ENCODE measurements around the gene NKAPD1.

- no peak for TF ChIP-seq POLR2AphosphoS5 (IDR thresholded peaks at IDR 0.05; ENCODE audit: insufficient read depth in 1 of 2, low read depth in 1 of 2)
- no peak for TF ChIP-seq POLR2A (IDR thresholded peaks at IDR 0.05)
Observed at GRCh38 chr11:112096194-112096593, 22.1 kb downstream of the NKAPD1 start.

All from vagina (tissue), 2 donors.